Urothelium cell line (cell line): ENCODE results near the gene PRPF38B.

ENCODE experiments used
- DNase-seq: peaks from one replicate; pipeline ENCODE4 v3.0.0; 2011; ENCODE audit warnings: low spot score, mixed read lengths
- FAIRE-seq: peaks from 2 replicates; lab custom pipeline; 2011; peaks lifted over from hg19 to GRCh38; lab: Jason Lieb, UNC

The PRPF38B gene

GRCh38 chr1:108716437-108717230, 24.5 kb downstream of the PRPF38B start:
- no peak for DNase-seq
- FAIRE-seq: no peak

DNA sequence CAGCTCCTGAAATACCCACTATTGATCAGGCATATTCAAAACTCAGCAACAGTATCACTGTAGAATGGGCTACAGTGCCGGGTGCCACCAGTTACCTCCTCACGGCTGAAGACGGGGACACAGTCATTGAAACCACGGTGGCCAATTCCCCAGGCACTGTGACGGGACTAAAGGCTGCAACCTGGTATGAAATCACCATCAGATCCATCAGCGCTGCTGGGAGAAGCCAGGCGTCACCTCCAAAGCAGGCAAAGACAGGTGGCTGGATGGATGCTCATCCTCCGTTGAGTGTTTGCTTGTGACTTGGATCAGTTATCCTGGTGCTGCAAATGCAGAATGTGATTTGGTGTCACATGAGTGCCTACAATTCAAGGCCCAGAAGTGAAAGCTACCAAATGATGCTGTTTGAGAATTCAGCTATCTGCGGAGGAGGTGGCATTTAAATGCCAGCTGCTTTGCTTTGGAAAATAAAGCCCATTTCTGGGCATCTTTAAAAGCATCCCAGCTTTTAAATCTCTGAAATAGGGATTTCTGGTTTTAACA, 25.7 kb downstream of the PRPF38B start:
- FAIRE-seq (no peak), DNase-seq (no peak)

GRCh38 chr1:108718927-108719655, 27.0 kb downstream of the PRPF38B start:
- DNase-seq: no peak
- FAIRE-seq: no peak

DNA sequence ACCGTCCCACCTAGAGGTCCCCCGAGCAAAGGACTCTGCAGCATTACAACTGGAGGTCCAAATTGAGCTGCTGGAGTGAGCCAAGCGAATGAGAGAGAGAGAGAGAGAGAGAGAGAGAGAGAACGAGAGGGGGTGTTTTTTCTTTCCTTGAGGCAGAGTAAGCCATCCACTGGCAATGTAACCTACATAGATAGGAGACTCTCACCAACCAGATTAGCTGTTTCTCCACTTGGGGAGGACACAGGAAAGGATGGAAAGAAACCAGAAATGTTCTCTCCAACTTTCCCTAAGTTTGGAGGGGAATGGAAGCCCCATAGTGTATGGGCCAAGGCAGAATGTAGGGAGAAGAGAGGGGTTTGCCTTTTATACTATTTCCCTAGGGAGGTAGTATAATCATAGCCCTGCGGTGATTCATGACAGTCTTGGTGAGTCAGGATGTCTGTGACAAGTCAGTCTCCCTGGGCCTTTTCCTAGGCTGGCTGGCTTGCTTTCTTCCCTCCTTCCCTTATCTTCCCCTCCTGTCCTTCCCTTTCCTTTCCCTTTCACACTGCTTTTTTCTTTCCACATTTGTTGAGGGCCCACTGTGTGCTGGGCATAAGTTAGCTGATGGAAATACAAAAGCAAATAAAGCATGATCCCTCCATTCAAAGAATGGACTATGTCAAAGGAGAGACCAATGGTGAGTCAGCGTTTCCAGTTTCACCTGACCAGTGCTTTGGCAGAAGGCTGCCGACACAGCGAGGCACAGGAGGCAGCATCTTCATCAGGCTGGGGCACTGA, 27.7 kb downstream of the PRPF38B start:
- no peak for FAIRE-seq
- peak; percentile 90 for DNase-seq

DNA sequence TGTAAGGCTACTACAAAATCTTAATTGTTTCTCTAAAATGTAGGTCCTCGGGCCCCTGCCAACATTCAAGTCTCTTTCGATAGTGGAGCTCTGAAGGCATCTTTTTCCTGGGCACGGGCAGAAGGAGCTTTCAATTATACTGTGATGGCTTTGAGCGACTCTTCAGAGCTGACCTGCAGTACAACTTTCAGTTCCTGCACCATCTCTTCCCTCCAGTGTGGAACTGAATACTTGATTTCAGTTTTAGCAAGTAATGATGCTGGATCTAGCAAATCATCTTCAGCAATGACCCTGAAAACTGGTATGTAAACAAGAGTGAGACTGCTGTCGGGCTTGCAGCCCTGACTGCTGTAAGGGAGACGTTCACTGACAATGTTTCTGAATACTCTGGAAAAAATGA, 30.2 kb downstream of the PRPF38B start:
- FAIRE-seq: no peak

GRCh38 chr1:108725906-108726305, 33.8 kb downstream of the PRPF38B start:
- FAIRE-seq (no peak), DNase-seq (no peak)

More for the DNA sequence above, 30.2 kb downstream of the PRPF38B start:
- DNase-seq: no peak

DNA sequence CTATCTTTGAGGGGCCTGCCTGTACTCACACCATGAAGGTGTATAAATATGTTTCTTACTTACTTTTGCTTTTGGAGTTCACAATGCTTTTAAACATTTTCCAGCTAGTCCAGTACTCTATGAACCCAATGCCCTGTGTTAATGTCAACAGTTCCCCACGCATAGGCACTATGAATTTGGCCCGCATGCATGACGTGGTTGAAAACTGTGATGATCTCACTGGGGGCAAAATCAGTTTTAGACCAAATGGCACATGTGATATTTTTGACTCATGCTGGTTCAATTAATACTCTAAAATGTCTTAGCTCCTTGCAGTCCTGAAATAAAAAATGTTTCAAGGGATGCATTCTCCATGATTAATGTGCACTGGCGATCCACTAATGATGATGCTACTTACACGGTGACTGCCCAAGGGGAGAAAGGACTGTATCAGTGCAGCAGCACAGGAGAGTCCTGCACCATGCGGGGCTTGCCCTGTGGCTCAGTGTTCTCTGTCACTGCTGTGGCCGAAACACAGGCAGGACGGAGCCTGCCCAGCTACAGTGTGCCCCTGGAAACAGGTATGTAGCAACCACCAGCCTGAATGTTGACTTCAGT, 36.3 kb downstream of the PRPF38B start:
- DNase-seq: no peak
- no peak for FAIRE-seq

DNA sequence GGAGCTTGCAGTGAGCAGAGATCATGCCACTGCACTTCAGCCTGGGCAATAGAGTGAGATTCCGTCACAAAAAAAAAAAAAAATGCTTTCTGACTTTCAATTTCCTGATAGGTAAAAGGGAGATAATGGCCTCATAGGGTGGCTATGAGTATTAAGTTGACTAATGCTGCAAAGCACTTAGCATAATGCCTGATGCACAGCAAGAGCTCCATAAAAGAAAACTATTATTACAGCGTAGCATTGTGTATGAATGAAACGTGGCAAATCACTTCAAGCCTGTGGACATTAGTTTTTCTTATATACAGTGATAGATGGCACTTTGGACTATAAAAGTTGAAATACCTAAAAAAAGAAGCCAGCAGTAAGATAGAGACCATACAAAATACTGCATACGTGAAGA, 37.4 kb downstream of the PRPF38B start:
- no peak for DNase-seq
- no peak for FAIRE-seq

- no peak for FAIRE-seq
- no peak for DNase-seq
Observed at GRCh38 chr1:108732398-108732797, 40.3 kb downstream of the PRPF38B start.

- DNase-seq (no peak), FAIRE-seq (no peak)
Observed at GRCh38 chr1:108734171-108734865, 42.2 kb downstream of the PRPF38B start.

DNA sequence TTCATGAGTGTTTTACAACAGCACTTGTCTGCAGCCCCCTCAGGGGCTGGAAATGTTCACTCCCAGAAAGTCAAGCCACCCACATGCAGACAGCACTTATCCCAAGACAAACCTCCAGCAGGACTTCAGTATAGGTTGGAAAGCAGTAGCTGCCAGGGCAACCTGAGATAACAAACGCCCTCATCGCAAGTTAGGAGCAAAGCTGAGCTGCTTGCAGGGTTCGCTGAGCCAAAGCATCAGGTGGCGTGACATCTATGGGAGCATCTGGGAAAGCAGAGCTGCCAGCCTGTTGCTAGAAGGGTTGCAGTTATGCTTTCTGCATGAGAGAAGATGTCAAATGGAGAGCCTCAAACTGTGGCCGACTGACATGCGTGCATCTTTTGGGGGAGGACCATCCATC, 50.1 kb downstream of the PRPF38B start:
- DNase-seq (no peak), FAIRE-seq (no peak)

GRCh38 chr1:108745980-108746381, 53.9 kb downstream of the PRPF38B start:
- no peak for FAIRE-seq
- no peak for DNase-seq

- FAIRE-seq (peak; percentile 99), DNase-seq (peak; percentile 99)
Observed at GRCh38 chr1:108746382-108747170, 54.5 kb downstream of the PRPF38B start, which contains the start of gene STXBP3. STXBP3 (plus strand) TSS chr1:108746674; CDS start chr1:108746738, 64 bp downstream.

DNA sequence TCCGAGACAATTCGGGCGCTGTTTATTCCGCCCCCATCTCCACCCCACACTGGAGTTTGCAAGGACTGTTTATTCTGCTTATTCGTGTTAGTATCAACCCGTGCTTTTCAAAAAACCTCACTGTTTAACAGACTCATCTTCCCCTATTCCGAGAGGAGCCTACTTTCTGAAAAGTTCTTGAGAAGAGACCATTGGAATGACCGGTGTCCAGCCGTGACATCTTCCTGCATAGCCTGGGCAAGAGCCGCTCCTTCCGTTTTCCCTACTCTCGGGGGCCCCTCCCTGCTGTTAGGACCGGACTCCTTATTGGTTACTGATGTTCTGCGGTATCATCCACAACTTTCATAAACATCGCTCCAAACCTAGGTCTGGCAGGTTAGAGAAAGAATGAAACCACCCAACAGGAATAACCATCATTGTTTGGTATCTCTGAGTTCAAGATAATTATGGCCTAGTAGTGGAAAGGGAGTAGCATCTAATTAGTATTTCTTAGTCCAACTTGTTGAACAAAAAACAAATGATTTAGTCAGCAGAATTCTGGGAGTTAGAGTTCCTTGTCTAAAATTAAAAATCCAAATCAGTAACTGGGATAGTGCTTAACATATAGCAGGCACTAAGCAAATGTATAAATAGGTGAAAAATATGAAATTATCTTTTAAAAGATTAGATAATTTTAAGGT, 55.2 kb downstream of the PRPF38B start:
- DNase-seq (peak; percentile 89), FAIRE-seq (peak; percentile 9)

GRCh38 chr1:108747898-108748297, 55.8 kb downstream of the PRPF38B start:
- no peak for DNase-seq
- no peak for FAIRE-seq

DNA sequence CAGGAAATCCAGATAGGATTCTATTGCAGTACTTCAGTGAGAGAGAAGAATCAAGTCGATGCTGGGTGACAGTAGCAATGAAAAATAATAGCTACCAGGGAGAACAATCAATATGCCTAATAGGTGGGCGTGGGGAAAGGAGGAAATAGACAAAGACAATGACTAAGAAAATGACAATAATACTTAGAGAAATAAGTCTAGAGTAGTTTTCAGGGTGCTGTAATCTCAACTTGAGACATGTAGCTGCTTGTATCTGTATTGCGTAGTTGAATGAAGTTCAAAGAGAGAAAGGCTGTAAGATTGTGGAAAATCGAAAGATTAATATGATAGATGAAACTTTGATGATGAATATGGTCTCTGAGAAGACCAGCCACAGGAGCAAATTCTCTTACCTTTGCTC, 57.0 kb downstream of the PRPF38B start:
- no peak for FAIRE-seq
- no peak for DNase-seq

DNA sequence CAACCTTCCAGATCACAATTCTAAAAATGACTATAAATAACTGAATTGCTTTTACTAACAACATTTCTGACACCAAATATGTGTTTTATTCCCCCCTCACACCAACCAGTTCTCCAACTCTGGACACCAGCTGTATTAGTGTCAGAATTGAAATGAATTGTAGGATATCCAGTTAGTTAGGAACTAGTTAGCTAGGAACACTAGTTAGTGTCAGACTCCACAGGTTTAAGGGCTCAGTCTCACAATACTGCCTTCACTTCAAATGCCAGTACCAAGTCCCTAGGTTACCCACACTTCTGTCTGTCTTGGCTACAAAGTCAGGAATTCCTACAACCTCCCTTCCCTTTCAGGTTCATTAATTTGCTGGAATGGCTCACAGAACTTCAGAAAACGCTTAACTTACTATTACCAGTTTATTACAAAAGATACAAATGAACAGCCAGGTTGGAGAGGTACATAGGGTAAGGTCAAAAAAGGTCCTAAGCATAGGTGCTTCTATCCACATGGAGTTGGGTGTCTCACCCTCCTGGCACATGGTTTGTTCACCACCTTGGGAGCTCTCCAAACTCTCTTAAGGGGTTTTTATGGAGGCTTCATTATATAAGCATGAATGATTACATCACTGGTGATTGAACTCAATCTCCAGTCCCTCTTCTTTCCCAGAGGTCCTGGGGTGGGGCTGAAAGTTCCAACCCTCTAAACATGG, 58.5 kb downstream of the PRPF38B start:
- FAIRE-seq (no peak), DNase-seq (no peak)
